Neural cell (in vitro differentiated cells): Measurements from ENCODE around the gene AK5.

ENCODE experiments used
- TAF1 ChIP-seq: IDR thresholded peaks from 2 replicates; pipeline ENCODE4 v1.6.1; 2012; ENCODE audit warnings: low read depth
- TF ChIP-seq, protein P1 (sequence below): fragments of 450-650 bp; IDR thresholded peaks from 2 replicates; pipeline ENCODE4 v1.5.1; 2014; ENCODE audit warnings: antibody characterized with exemption, mild to moderate bottlenecking, moderate library complexity; ENCODE audit not compliant: poor library complexity, severe bottlenecking

DNA sequence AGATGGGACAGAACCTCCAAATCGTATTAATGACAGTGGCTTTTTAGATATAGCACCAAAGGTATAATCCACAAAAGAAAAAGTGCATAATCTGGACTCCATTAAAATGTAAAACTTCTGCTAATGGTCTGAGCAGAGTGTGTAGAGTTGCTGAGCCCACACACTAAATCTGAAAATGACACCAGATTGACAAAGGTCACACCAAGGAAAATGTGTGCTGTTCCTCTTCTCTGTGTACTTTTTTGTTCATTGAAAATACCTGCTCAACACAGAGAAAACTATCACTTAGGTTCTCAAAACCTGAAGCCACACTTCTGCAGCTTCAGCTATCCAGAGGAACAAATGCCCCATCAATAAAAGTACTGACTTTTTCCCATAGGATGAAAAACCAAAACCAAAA is 146.2 kb downstream of the AK5 start:
- TF ChIP-seq, protein P1, sequence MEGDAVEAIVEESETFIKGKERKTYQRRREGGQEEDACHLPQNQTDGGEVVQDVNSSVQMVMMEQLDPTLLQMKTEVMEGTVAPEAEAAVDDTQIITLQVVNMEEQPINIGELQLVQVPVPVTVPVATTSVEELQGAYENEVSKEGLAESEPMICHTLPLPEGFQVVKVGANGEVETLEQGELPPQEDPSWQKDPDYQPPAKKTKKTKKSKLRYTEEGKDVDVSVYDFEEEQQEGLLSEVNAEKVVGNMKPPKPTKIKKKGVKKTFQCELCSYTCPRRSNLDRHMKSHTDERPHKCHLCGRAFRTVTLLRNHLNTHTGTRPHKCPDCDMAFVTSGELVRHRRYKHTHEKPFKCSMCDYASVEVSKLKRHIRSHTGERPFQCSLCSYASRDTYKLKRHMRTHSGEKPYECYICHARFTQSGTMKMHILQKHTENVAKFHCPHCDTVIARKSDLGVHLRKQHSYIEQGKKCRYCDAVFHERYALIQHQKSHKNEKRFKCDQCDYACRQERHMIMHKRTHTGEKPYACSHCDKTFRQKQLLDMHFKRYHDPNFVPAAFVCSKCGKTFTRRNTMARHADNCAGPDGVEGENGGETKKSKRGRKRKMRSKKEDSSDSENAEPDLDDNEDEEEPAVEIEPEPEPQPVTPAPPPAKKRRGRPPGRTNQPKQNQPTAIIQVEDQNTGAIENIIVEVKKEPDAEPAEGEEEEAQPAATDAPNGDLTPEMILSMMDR = no peak
- no peak for TF ChIP-seq TAF1
